ENCODE results near the gene GJA1.
"Not testable (repeated sequence)": the region's sequence is repeated elsewhere in the genome, so short reads cannot be mapped to it uniquely, and the experiment has no call there.

The GJA1 gene

GRCh38 chr6:121435444-121436069 lies at the start of gene GJA1:
TSS of gene GJA1 (plus strand) at chr6:121435646. CDS start at chr6:121446848, 11,202 bp downstream.
- DNase-seq (ENCODE audit: low spot score), result no peak

GRCh38 chr6:121386551-121386950 lies 48.9 kb upstream of the GJA1 start:
- DNase-seq (ENCODE audit: low spot score), result not testable (repeated sequence)

DNA sequence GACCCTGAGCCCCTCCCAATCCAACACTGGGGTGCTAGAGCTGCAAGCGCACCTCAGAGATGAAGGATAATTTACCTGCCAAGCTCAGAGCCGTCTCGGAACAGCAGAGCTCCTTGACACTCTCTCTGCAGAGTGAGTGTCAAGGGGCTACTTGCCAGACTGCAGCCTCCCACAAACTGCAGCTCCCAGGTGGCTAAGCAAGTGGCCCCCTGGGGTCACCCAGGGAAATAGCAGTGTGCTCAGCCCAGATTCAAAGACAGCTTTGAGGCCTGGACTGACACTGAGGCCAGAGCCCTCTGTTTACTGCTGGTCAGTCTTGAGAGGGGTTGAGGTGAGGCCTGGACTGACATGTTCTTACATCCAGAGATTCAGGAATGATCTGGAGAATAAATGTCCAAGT lies 46.0 kb upstream of the GJA1 start:
- no peak for DNase-seq (ENCODE audit: low spot score)

- DNase-seq (ENCODE audit: low spot score), result no peak
Observed at GRCh38 chr6:121393731-121394505, 41.5 kb upstream of the GJA1 start.

DNA sequence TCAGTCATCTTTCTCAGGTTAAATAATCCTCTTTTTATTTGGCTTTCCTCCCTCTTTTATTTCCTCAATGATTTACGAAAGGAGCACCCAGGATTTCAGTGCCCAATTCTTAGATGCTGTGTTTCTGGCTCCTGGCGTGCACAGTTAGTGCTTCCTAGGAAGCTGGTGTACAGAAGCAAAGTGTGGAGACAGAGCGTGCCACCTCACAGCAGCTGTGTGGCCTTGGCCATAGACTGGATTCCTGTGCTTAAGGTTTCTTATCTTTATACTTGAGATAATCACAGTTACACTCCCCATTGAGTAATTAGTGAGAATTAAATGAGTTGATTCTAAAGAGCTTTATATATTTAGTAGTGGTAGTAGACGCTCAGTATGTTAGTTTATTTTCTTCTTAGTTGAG lies 39.7 kb upstream of the GJA1 start:
- DNase-seq (ENCODE audit: low spot score), result no peak

- DNase-seq (ENCODE audit: low spot score), result not testable (repeated sequence)
Observed at GRCh38 chr6:121397188-121397587, 38.3 kb upstream of the GJA1 start.

DNA sequence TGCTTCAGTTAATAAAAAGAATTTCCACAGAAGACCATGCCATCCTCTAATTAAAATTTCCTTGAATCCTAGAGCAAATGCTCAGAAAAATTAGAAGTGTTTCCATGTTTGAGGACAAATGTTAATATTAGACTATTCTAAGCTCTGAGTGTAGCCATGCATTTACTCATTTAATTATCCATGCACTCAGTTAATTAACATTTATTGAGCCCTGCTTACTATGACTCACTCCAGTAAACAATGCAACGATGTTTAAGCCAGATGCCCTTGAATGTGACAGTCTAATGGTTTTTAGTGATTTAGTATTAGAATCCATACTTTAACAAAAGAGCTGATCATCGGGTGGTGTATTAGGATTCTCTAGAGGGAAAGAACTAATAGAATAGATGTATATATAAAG lies 37.3 kb upstream of the GJA1 start:
- DNase-seq (ENCODE audit: low spot score), result no peak

DNA sequence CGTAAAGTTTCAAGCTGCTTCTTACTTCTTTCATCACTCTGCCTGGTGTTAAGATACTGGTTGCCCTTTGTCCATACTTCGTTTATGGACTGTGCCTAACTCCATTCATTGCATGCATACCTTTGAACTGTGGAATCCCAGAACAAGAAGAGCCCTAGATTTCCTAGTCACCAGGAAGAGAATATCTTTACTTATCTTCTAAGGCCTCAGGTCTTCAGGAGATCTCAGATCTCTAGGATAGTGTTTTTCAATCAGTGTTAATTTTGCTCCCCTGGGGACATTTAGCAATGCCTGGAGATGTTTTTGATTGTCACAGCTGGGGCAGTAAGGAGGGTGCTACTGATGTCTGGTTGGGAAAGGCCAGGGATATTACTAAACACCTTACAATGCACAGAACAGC lies 35.5 kb upstream of the GJA1 start:
- no peak for DNase-seq (ENCODE audit: low spot score)

DNA sequence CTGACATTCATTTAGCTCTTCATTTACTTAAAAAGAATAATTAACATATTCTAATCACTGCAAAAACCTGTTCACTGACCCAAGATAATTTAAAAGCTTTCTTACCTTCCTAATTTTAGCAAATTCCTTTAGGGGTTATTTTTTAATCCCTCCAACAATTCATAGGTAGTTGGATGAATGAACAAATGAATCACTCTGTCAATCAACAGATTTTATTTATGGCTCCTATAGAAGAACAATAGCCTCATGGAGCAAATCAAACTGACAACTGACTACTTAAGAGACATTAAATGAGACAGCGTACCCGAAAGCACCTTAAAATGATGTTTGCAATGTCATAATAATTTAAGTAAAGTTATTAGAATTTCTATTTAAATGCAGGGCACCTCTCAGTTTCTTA lies 31.5 kb upstream of the GJA1 start:
- DNase-seq (ENCODE audit: low spot score), result no peak

DNA sequence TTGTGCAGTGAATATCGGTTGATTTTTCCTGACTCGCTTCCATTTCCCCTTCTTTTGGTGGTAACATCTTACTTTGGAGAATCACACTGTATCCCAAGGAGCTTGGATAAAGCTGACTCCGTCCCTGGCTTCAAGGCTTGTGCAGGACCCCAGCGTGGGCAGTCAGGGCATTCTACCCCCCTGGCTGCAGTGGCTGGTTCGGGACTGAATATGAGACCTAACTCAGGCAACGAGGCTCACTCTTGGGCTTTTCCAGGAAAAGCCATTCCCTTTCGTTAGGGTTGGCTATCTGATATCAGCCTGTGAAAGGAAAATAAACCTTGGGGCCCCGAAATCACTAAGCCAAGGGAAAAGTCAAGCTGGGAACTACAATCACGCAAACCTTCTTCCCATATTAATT lies 30.1 kb upstream of the GJA1 start:
- DNase-seq (ENCODE audit: low spot score), result no peak

GRCh38 chr6:121408321-121408720 lies 27.1 kb upstream of the GJA1 start:
- DNase-seq (ENCODE audit: low spot score), result no peak

- DNase-seq (ENCODE audit: low spot score), result no peak
Observed at GRCh38 chr6:121413879-121414278, 21.6 kb upstream of the GJA1 start.

DNA sequence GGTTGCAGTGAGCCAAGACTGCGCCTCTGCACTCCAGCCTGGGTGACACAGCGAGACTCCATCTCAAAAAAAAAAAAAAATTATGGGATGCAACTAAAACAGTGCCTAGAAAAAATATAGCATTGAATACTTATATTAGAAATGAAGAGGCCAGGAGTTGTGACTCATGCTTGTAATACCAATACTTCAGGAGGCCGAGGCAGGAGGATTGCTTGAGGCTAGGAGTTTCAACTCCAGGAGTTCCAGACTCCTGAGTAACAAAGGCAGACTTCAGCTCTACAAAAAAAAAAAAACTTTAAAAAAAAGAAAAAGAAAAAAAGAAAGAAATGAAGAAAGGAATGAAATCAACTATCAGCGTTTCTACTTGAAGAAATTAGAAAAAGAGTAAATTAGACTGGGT lies 17.1 kb upstream of the GJA1 start:
- no peak for DNase-seq (ENCODE audit: low spot score)

DNA sequence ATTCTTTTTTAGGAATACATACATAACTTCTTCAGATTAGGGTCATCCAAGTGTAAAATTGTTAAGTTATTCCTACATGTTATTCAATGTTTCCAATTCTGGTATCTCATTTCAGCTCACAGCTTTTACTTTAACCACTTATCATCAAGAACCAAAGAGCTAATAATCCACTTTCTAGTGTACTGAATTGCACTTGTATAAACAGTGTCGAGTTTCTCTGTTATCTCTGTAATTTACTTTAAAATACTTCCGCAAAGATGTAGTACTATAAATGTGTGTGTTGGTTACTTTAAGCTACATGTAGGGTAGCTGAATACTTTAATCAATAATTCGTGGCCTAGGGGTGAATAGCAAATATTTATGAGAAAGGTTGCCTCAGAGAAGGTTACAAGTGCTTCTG lies 8.8 kb upstream of the GJA1 start:
- DNase-seq (ENCODE audit: low spot score), result no peak

GRCh38 chr6:121428872-121429756 lies 6.3 kb upstream of the GJA1 start:
- no peak for DNase-seq (ENCODE audit: low spot score)

DNA sequence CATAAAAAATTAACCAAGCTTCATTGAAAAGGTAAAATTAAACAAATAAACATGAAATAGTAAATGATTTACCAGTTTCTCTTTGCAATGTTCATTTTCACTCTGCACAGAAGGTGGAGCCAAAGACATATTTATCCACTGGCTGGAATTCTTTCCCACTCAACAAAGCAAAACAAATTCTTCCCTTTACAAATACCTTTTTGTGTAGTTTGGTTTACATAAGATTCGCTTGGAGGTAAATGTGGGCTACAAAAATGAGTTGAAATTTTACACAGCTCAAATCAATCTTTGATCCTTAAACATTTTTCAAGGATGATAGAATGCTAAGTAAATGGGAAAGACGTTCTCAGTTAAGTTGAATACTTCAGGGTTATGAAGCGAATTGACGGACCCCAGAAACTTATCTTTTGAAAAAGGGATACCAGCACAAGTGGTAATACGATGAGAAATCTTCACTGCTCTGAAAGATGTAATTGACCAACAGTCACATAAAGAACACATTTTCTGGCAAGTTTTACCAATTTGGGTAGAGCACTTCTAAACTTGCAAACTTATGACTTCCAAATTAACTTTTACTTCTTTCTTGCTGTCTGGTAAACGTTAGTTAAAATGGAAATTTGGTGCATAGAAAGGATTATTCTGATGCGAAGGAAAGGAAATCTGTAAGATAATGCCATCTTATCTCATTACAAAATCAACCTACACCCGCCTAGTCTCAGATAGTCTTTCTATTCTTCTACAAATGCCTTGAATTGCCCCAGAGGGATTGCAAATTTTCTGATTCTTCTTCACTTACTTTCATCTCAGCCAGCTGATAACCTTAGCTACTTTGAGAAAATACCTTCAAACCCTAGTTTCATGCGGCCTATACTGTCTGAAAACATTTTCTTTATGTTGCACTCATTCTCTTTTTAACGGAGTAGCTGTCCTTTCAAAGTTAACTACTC lies 4.7 kb upstream of the GJA1 start:
- DNase-seq (ENCODE audit: low spot score), result no peak

DNA sequence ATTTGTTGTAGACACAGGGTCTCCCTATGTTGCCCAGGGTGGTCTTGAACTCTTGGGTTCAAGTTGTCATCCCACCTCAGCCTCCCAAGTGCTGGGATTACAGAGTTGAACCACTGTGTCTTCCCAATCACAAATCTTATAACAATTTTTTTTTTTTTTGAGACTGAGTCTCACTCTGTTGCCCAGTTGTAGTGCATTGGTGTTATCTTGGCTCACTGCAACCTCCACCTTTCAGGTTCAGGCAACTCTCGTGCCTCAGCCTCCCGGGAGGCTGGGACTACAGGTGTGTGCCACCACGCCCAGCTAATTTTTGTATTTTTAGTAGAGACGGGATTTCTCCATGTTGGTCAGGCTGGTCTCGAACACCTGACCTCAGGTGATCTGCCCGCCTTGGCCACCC lies 3.7 kb upstream of the GJA1 start:
- not testable (repeated sequence) for DNase-seq (ENCODE audit: low spot score)

DNA sequence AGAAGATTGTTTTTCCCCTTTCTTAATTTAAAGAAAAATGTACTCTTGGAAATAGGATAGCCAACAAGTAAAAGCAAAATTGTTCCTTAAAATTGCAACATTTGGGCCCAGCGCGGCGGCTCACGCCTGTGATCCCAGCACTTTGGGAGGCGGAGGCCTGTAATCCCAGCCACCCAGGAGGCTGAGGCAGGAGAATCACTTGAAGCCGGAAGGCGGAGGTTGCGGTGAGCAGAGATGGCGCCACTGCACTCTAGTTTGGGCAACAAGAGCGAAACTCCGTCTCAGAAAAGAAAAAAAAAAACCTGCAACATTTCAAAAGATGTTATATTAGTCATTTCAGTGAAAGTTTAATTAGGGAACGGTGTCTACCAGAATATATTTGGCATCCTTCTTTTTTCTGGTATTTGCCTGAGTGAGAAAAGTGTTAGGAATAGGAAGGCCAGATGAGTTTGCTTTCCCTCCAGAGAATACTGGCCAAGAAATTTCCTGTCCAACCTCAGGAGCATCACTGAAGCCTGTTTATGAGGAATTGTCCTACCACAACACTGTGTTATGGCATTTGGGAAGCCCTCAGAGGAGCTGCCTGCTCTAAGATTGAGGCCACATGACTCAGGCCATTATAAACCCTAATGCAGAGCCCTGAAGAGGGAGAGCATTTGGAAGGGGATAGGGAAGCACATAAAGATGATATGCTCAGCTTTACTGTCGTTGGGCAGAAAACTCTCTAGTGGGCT lies 1.2 kb upstream of the GJA1 start:
- no peak for DNase-seq (ENCODE audit: low spot score)

GRCh38 chr6:121436274-121436857 lies 920 bp downstream of the GJA1 start:
- no peak for DNase-seq (ENCODE audit: low spot score)
